GM21423 (cell line): ENCODE results near the gene SLC43A3.

ENCODE experiments used
- ATAC-seq: cut with Tn5 transposase; IDR thresholded peaks from one replicate; pipeline ENCODE4 v1.9.1; 2021; ENCODE audit warnings: mild to moderate bottlenecking, moderate library complexity; ENCODE audit not compliant: unreplicated experiment

The SLC43A3 gene

GRCh38 chr11:57360991-57361390 lies 65.9 kb downstream of the SLC43A3 start:
- ATAC-seq, result no peak

DNA sequence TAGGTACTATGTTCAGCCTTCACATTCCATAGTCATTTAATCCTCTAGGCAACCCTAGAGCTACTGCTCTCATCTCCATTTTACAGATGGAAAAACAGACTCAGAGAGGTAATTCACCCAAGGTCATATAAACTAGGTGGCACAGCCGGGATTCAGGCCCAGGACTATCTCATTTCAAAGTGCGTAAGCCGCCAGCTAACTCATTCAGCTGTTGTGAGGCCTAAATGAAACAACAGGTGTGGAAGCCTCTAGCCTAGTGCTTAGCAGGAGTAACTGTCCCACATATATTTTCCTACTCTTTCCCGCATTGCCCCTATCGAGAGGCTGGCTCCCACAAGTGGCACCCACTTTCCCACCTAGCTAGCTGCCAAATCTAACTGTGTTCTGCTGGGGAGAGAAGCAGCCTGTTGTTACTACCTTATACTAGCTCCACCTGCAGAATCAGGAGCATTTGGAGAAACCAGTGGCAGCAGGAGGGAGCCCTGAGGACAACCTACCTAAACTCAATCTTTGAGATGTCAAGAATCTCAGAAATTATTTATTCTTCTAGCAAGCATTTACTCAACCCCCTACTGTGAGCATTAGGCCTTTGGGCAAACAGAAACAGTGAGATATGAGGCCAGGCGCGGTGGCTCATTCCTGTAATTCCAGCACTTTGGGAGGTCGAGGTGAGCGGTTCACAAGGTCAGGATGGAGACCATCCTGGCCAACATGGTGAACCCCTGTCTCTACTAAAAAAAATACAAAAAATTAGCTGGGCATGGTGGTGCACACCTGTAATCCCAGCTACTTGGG lies 66.8 kb downstream of the SLC43A3 start:
- no peak for ATAC-seq

DNA sequence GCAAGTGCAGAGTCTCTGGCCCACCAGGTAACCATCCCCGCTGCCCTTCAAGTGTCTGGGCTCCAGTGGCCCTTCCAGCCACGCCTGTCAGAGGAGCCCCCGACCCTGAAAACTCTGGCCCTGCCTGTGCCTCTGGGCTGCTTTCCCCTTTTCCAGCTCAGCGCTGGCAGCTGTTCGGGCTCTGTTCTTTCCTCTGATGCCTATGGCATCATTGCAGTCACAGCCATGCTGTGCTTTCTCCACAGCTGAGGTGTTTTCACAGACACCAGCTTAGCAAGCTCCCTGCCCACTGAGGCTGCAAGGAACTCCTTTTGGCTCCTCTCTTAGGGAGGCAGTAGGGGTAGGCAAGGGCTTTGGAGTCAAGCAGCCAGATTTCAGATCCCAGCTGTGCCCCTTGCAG lies 67.5 kb downstream of the SLC43A3 start:
- ATAC-seq, result no peak

DNA sequence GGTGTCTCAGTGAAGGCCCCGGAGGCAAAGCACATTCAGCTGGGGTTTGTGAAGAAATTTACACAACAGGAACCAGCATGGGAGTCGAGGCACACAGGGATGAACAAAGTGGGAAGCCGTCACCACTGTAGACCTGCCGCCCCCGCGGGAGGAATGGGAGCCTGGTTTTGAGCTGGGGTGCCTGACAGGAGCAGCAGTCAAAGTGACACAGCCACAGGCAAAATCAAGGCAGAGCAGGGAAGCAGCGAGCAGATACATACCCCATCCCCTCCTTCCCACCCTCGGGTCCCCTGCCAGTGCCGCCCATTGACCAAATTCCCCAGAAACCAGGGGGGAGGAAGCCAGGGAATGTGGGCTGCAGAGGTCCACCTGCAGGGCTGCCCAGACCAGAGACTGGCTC lies 67.9 kb downstream of the SLC43A3 start:
- ATAC-seq, result no peak

GRCh38 chr11:57358543-57358961 lies 68.4 kb downstream of the SLC43A3 start:
- ATAC-seq, result no peak

DNA sequence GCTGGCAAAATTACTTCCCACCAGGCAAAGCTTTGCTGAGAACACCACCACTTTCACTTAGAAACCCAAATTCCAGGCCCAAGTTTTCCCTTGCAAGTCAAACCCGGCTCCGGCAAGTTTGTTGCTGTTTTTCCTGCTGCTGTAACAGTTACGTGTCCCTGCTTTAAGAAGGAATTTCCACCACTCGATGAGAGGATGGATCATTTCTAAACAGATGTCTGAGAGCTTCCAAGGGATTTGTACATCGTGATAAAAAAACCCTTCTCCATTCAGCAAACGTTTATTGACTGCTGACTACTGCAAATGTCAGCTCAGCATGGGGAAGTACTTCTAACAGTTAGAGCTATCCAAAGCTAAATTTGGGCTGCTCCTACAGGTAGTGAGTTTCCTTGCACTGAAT lies 69.1 kb downstream of the SLC43A3 start:
- ATAC-seq, result no peak

GRCh38 chr11:57357310-57357709 lies 69.6 kb downstream of the SLC43A3 start:
- no peak for ATAC-seq
